GM23248 (cell line): ENCODE results near the gene ABCG4. TPM values are rescaled to one million over a fixed set of nuclear protein-coding genes. Genes with fewer than 3 reads are reported as not detected.

Experiments used
- DNase-seq: peaks from one replicate; pipeline ENCODE4 v3.0.0-alpha.2; 2015
- H2AFZ ChIP-seq: fragments of 200-600 bp; sonication (generic); 2 replicates; pipeline ENCODE4 v1.6.1; 2016; ENCODE audit warnings: antibody characterized with exemption
- H3F3A ChIP-seq: fragments of 200-600 bp; sonication (generic); 2 replicates; pipeline ENCODE4 v1.6.1; 2016; ENCODE audit warnings: mild to moderate bottlenecking, antibody characterized with exemption, mixed run types; ENCODE audit not compliant: insufficient read depth
- H3K27ac ChIP-seq: fragments of 200-600 bp; sonication (generic); 2 replicates; pipeline ENCODE4 v1.5.1; 2016; ENCODE audit warnings: mild to moderate bottlenecking
- H3K27me3 ChIP-seq: fragments of 200-600 bp; sonication (generic); replicated peaks from 2 replicates; pipeline ENCODE4 v1.6.1; 2016; ENCODE audit warnings: mild to moderate bottlenecking; ENCODE audit not compliant: insufficient read depth
- H3K36me3 ChIP-seq: fragments of 200-600 bp; sonication (generic); 2 replicates; pipeline ENCODE4 v1.6.1; 2016; ENCODE audit warnings: low read depth, mild to moderate bottlenecking
- H3K4me1 ChIP-seq: fragments of 200-600 bp; sonication (generic); 2 replicates; pipeline ENCODE4 v1.6.1; 2016; ENCODE audit warnings: mild to moderate bottlenecking; ENCODE audit not compliant: insufficient read depth
- H3K4me2 ChIP-seq: fragments of 200-600 bp; sonication (generic); one replicate; pipeline ENCODE4 v1.6.1; 2016; ENCODE audit warnings: mild to moderate bottlenecking; ENCODE audit not compliant: unreplicated experiment
- H3K4me3 ChIP-seq: fragments of 200-600 bp; sonication (generic); 2 replicates; pipeline ENCODE4 v1.5.1; 2016; ENCODE audit warnings: mild to moderate bottlenecking
- H3K79me2 ChIP-seq: fragments of 200-600 bp; sonication (generic); 2 replicates; pipeline ENCODE4 v1.6.1; 2016; ENCODE audit warnings: mild to moderate bottlenecking; ENCODE audit not compliant: insufficient read depth
- H3K9ac ChIP-seq: fragments of 200-600 bp; sonication (generic); 2 replicates; pipeline ENCODE4 v1.6.1; 2016; ENCODE audit warnings: mild to moderate bottlenecking
- H3K9me2 ChIP-seq: fragments of 200-600 bp; sonication (generic); 2 replicates; pipeline ENCODE4 v1.6.1; 2016; ENCODE audit warnings: mixed run types, mild to moderate bottlenecking, moderate library complexity; ENCODE audit not compliant: insufficient read depth
- H3K9me3 ChIP-seq: fragments of 200-600 bp; sonication (generic); one replicate; pipeline ENCODE4 v1.6.1; 2017; ENCODE audit warnings: low read depth
- H4K20me1 ChIP-seq: fragments of 200-600 bp; sonication (generic); 2 replicates; pipeline ENCODE4 v1.6.0; 2016; ENCODE audit not compliant: insufficient read depth
- EZH2 ChIP-seq: fragments of 200-600 bp; sonication (generic); IDR thresholded peaks from 2 replicates; pipeline ENCODE4 v1.6.1; 2018; ENCODE audit warnings: antibody characterized with exemption, mild to moderate bottlenecking; ENCODE audit not compliant: insufficient read depth, poor library complexity, severe bottlenecking
- EZH2phosphoT487 ChIP-seq: fragments of 200-600 bp; sonication (generic); IDR thresholded peaks from 2 replicates; pipeline ENCODE4 v1.6.1; 2018; ENCODE audit warnings: antibody characterized with exemption, moderate library complexity, mild to moderate bottlenecking, low read depth; ENCODE audit not compliant: insufficient read depth
- WGBS, 2 experiments: methylation state at CpG; one replicate each; pipeline ENCODE4 v1.1.6; 2015 to 2017; ENCODE audit warnings: low lambda C conversion rate in 2 of 2, low coverage in 1 of 2; ENCODE audit errors: missing lambda C conversion rate in 2 of 2; 5-methylcytosine and 5-hydroxymethylcytosine counted together
- in situ Hi-C: fragments of 300-500 bp; cut with MboI; formaldehyde crosslinking; loops from 2 replicates; pipeline ENCODE4 v1.15.0; 2020
- polyA plus RNA-seq: library from polyadenylated mRNA; unstranded; fragments of >200 nt; fragmentation: Nextera tagmentation; extraction: Ambion mirVana; gene quantifications from 2 replicates; pipeline ENCODE4 v1.2.1, GENCODE V29; 2016
- total RNA-seq: library from RNA; depleted of rRNA; stranded (reverse); fragments of >200 nt; shearing (Covaris generic); gene quantifications from 2 replicates; pipeline ENCODE4 v1.2.3, GENCODE V29; 2014

Gene ABCG4
- total and polyA plus RNA-seq, 2 experiments from 2014 or later = 0.06 TPM; not detected in 1

DNA sequence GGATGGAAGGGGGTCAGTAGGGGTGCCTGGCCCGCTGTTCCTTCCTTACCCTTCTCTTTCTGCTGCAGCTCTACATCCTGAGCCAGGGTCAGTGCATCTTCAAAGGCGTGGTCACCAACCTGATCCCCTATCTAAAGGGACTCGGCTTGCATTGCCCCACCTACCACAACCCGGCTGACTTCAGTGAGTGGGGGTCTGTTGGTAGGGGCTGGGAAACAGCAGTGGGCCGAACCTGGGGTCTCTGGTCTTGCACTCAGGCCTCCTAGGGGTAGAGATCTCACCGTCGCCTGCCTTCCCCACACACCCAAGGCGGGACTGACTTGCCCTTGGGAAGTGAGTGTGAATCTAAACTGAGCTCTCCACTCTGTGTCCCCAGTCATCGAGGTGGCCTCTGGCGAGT lies 7.6 kb downstream of the ABCG4 start:
- Histone ChIP-seq H3K27ac (no peak overlapping the region), H2AFZ (no peak overlapping the region), H3K79me2 (no peaks in the 10 kb centered on the region), H3K9me3 (no peaks in the 10 kb centered on the region), H3K9ac (no peak overlapping the region), H3K27me3 (peaks cover 21% of the 10 kb centered on the region; the same call in 1 of the 2 replicates), H3K36me3 (no peaks in the 10 kb centered on the region), H3F3A (no peaks in the 10 kb centered on the region), H3K9me2 (no peaks in the 10 kb centered on the region), H3K4me1 (no peaks in the 10 kb centered on the region), H3K4me3 (no peak overlapping the region), H3K4me2 (no peak overlapping the region), H4K20me1 (no peaks in the 10 kb centered on the region)
- TF ChIP-seq EZH2phosphoT487 = no peak
- TF ChIP-seq EZH2 = no peak
- DNase-seq = no peak
- in situ Hi-C loops = no loop called here
- WGBS, 2 experiments = 67 to 75% methylated on average over 10 of the region's 10 CpGs

DNA sequence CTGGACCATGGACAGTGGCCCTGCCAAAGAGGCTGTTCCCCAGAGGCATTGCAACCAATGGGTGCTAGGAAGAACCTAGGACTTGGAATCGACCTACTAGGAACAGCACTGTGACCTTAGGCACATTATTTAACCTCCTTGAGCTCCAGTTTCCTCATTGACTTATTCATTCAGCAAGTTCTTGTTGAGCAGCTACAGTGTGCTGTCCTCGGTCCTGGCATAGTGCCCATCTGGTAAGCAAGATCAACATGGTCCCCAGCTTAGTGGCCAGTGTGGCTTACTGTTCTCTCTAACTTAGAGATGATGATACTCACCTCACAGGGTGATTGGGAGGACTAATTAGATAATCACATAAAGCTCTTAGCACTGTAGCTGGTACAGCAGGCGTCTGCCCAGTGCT lies 8.2 kb downstream of the ABCG4 start:
- Histone ChIP-seq H3K9ac (no peak overlapping the region), H3K27me3 (peaks cover 19% of the 10 kb centered on the region; the same call in 1 of the 2 replicates), H3K27ac (no peak overlapping the region), H3K4me2 (no peak overlapping the region), H2AFZ (no peak overlapping the region), H3K4me3 (no peak overlapping the region), H3K4me1 (no peaks in the 10 kb centered on the region), H3K9me3 (no peaks in the 10 kb centered on the region), H3K9me2 (no peaks in the 10 kb centered on the region), H4K20me1 (no peaks in the 10 kb centered on the region), H3K36me3 (no peaks in the 10 kb centered on the region), H3F3A (no peaks in the 10 kb centered on the region), H3K79me2 (no peaks in the 10 kb centered on the region)
- 35 to 36% methylated on average over 3 of the region's 3 CpGs for WGBS, 2 experiments
- no peak for TF ChIP-seq EZH2phosphoT487
- no peak for TF ChIP-seq EZH2
- in situ Hi-C loops = no loop called here
- no peak for DNase-seq

DNA sequence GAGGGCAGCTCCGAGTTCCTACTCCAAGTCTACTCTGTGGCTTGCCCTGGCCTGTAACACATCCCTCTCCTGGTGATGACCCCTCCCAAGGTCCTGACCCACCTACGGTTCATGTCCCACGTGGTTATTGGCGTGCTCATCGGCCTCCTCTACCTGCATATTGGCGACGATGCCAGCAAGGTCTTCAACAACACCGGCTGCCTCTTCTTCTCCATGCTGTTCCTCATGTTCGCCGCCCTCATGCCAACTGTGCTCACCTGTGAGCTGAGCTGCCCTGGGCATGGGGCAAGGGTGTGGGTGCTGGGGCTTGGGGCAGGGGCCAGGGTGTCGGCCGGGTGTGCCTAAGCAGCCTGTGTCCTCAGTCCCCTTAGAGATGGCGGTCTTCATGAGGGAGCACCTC lies 9.6 kb downstream of the ABCG4 start:
- no peak for DNase-seq
- H3K9me3 ChIP-seq = no peaks in the 10 kb centered on the region
- H3K4me1 ChIP-seq = no peaks in the 10 kb centered on the region
- H3K79me2 ChIP-seq = no peaks in the 10 kb centered on the region
- WGBS, 2 experiments = 75 to 81% methylated on average over 12 to 13 of the region's 13 CpGs
- H3K36me3 ChIP-seq = no peaks in the 10 kb centered on the region
- no peak overlapping the region for H2AFZ ChIP-seq
- no peaks in the 10 kb centered on the region for H3K9me2 ChIP-seq
- no peaks in the 10 kb centered on the region for H3F3A ChIP-seq
- H3K27me3 ChIP-seq = peaks cover 6% of the 10 kb centered on the region; the same call in 1 of the 2 replicates
- H3K4me2 ChIP-seq = no peak overlapping the region
- H3K27ac ChIP-seq = no peak overlapping the region
- H3K4me3 ChIP-seq = no peak overlapping the region
- no peaks in the 10 kb centered on the region for H4K20me1 ChIP-seq
- TF ChIP-seq EZH2 (no peak), EZH2phosphoT487 (no peak)
- H3K9ac ChIP-seq = no peak overlapping the region
- in situ Hi-C loops = no loop called here

DNA sequence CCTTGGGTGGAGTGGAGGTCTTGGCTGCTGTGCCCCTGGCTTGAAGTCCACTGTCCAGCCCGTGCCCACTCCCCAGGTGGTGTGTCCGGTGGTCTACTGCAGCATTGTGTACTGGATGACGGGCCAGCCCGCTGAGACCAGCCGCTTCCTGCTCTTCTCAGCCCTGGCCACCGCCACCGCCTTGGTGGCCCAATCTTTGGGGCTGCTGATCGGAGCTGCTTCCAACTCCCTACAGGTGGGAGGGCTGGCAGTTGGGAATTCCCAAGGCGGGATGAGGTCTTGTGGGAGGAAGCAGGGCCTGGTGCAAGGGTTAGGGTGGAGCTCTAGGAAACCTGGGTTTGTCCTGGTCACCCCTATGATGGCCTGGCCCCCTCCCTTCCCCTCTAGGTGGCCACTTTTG lies 11.3 kb downstream of the ABCG4 start:
- H3K79me2 ChIP-seq = no peaks in the 10 kb centered on the region
- H2AFZ ChIP-seq = no peak overlapping the region

DNA sequence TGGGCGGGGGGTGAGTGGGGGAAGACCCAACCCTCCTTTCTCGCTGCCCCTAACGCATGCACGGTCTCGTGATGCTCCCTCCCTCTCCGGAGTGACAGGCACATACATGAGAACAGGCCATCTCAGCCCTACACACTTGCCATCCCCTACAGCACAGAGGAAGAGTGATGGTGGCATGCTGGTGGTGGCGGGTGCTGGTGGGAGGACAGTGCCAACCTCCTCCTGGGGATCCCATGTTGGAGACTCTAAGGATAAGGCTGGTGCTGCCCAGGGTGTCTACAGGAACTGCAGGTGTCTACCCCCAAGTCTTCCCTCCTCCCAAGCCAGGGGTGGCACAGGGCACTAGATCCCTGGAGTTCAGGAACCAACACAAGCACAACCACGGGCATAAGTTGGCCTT lies 13.0 kb downstream of the ABCG4 start:
- no peak overlapping the region for H3K4me3 ChIP-seq
- no peak overlapping the region for H3K27ac ChIP-seq
- H3K4me2 ChIP-seq = no peak overlapping the region
- H2AFZ ChIP-seq = no peak overlapping the region
- TF ChIP-seq EZH2 (no peak), EZH2phosphoT487 (no peak)
- in situ Hi-C loops = no loop called here
- no peaks in the 10 kb centered on the region for H3K27me3 ChIP-seq
- no peak overlapping the region for H3K9ac ChIP-seq
- 63 to 65% methylated on average over 7 to 8 of the region's 8 CpGs for WGBS, 2 experiments
- H3K9me2 ChIP-seq = no peaks in the 10 kb centered on the region
- H3K9me3 ChIP-seq = no peaks in the 10 kb centered on the region
- H3K79me2 ChIP-seq = no peaks in the 10 kb centered on the region
- H3F3A ChIP-seq = 0 out of 2 replicates have a peak, but pooled peaks cover 3% of the 10 kb centered on the region
- no peaks in the 10 kb centered on the region for H3K4me1 ChIP-seq
- H4K20me1 ChIP-seq = no peaks in the 10 kb centered on the region
- DNase-seq = no peak
- H3K36me3 ChIP-seq = no peaks in the 10 kb centered on the region

More for the DNA sequence above, 11.3 kb downstream of the ABCG4 start:
- Histone ChIP-seq H3F3A (no peaks in the 10 kb centered on the region), H3K36me3 (no peaks in the 10 kb centered on the region), H3K4me2 (no peak overlapping the region), H3K4me3 (no peak overlapping the region), H3K9ac (no peak overlapping the region), H3K4me1 (no peaks in the 10 kb centered on the region), H3K9me3 (no peaks in the 10 kb centered on the region), H3K27me3 (no peaks in the 10 kb centered on the region), H4K20me1 (no peaks in the 10 kb centered on the region), H3K27ac (no peak overlapping the region), H3K9me2 (no peaks in the 10 kb centered on the region)
- TF ChIP-seq EZH2 (no peak), EZH2phosphoT487 (no peak)
- in situ Hi-C loops = no loop called here
- no peak for DNase-seq
- WGBS, 2 experiments = 77 to 84% methylated on average over 9 of the region's 9 CpGs
